HG02763 (cell line): Measurements from ENCODE around the gene NUMB.

Source experiments
- ATAC-seq: cut with Tn5 transposase; IDR thresholded peaks from one replicate; pipeline ENCODE4 v1.9.1; 2021; ENCODE audit warnings: mild to moderate bottlenecking, moderate library complexity; ENCODE audit not compliant: unreplicated experiment

The NUMB gene

GRCh38 chr14:73249564-73250316 lies 208.6 kb downstream of the NUMB start:
- no peak for ATAC-seq

GRCh38 chr14:73249108-73249507 lies 209.2 kb downstream of the NUMB start:
- no peak for ATAC-seq

GRCh38 chr14:73248108-73248868 lies 210.1 kb downstream of the NUMB start:
- no peak for ATAC-seq

GRCh38 chr14:73246387-73247150 lies 211.8 kb downstream of the NUMB start:
- no peak for ATAC-seq

GRCh38 chr14:73245480-73246325 lies 212.6 kb downstream of the NUMB start:
- ATAC-seq: peak; percentile 50

- no peak for ATAC-seq
Observed at GRCh38 chr14:73244541-73245290, 213.6 kb downstream of the NUMB start.

GRCh38 chr14:73243748-73244147 lies 214.6 kb downstream of the NUMB start:
- ATAC-seq: no peak

- no peak for ATAC-seq
Observed at GRCh38 chr14:73243341-73243740, 215.0 kb downstream of the NUMB start.

GRCh38 chr14:73242357-73242901 lies 215.9 kb downstream of the NUMB start:
- ATAC-seq: no peak

GRCh38 chr14:73241481-73242165 lies 216.7 kb downstream of the NUMB start:
- ATAC-seq: no peak

- ATAC-seq: no peak
Observed at GRCh38 chr14:73240816-73241480, 217.4 kb downstream of the NUMB start.

GRCh38 chr14:73239393-73240241 lies 218.7 kb downstream of the NUMB start:
- ATAC-seq: no peak

GRCh38 chr14:73238941-73239340 lies 219.4 kb downstream of the NUMB start:
- ATAC-seq: no peak

- no peak for ATAC-seq
Observed at GRCh38 chr14:73238424-73238852, 219.9 kb downstream of the NUMB start.

- ATAC-seq: no peak
Observed at GRCh38 chr14:73237786-73238423, 220.4 kb downstream of the NUMB start.

- no peak for ATAC-seq
Observed at GRCh38 chr14:73237219-73237785, 221.0 kb downstream of the NUMB start, which contains the start of gene PAPLN. Gene PAPLN, plus strand, starts transcription at chr14:73237506. Its CDS starts 2,273 bp downstream, at chr14:73239779.
